ENCODE data around the gene SEMA3A. TPM values are rescaled to one million over a fixed set of nuclear protein-coding genes. Genes with fewer than 3 reads are reported as not detected.
A peak's percentile ranks its signal among the peaks of the same experiment; 100 is the strongest.

SEMA3A gene
- total and polyA plus RNA-seq, 2 of the 4 experiments (the other 2 are of a cell fraction): 31.2 to 213 TPM

GRCh38 chr7:83947260-83947659 lies 247.3 kb downstream of the SEMA3A start:
- no peak overlapping the region for H3K4me2 ChIP-seq (ENCODE audit: low read depth, low read length)
- no peak overlapping the region for H4K5ac ChIP-seq (ENCODE audit: low read depth, low read length)
- H3K27ac ChIP-seq (ENCODE audit: insufficient read depth, low read length): no peak overlapping the region
- H3K9me3 ChIP-seq (ENCODE audit: control insufficient read depth, insufficient read depth, low read length): no peaks in the 10 kb centered on the region
- no peaks in the 10 kb centered on the region for H3K36me3 ChIP-seq (ENCODE audit: control insufficient read depth, insufficient read depth, low read length)
- intact Hi-C loops (cut with micrococcal nuclease): no loop called here
- no peak overlapping the region for H3K23ac ChIP-seq (ENCODE audit: low read depth, low read length)
- BruUV-seq (replicated peaks): no TSS peak
- no peaks in the 10 kb centered on the region for H4K20me1 ChIP-seq (ENCODE audit: insufficient read depth, low read length)
- H3K4me1 ChIP-seq (ENCODE audit: control insufficient read depth, insufficient read depth, low read length): no peaks in the 10 kb centered on the region
- ATAC-seq (ENCODE audit: low read depth) (no peak), DNase-seq (no peak)
- H2AK5ac ChIP-seq (ENCODE audit: low read depth, low read length): no peak overlapping the region
- no peak overlapping the region for H2BK5ac ChIP-seq (ENCODE audit: low read depth, low read length, poor library complexity, severe bottlenecking)
- ChIA-PET POLR2A (ENCODE audit: unreplicated experiment) (no interaction called here), CTCF (interaction anchor here (0.7 to 1.2 kb wide), 3 partner anchors 10 to 1084 kb away, joined by 3 to 6 read pairs (median 4); no protein-coding TSS in a partner anchor)
- H3K56ac ChIP-seq (ENCODE audit: extremely low read depth, insufficient read depth, low read length): no peak overlapping the region
- H2AFZ ChIP-seq (replicated peaks; ENCODE audit: low read length, poor library complexity): no peak overlapping the region
- WGBS, 2 experiments (ENCODE audit: extremely low coverage in 2 of 2, insufficient read length in 1 of 2): no CpG with 5 or more reads among the region's 2 CpGs
- no peak overlapping the region for H4K8ac ChIP-seq (ENCODE audit: low read depth in 2 of 2, low read length in 2 of 2)
- no peak overlapping the region for H3K4ac ChIP-seq (ENCODE audit: low read depth, low read length)
- no peaks in the 10 kb centered on the region for H3K79me1 ChIP-seq (ENCODE audit: low read depth in 1 of 2, low read length in 2 of 2)
- H2BK120ac ChIP-seq (ENCODE audit: low read depth, low read length): no peak overlapping the region
- H3K18ac ChIP-seq (ENCODE audit: low read depth, low read length): no peak overlapping the region
- no peak overlapping the region for H4K91ac ChIP-seq (ENCODE audit: insufficient read depth, low read depth, low read length)
- no peaks in the 10 kb centered on the region for H3K9me1 ChIP-seq (ENCODE audit: insufficient read depth, low read length)
- H2BK15ac ChIP-seq (ENCODE audit: low read depth, low read length): no peak overlapping the region
- in situ Hi-C loops (cut with MboI; ENCODE audit: low sequenced_read_pairs): no loop called here
- H3K9ac ChIP-seq (ENCODE audit: low read depth, low read length): no peak overlapping the region
- no peak overlapping the region for H2AK9ac ChIP-seq (replicated peaks; ENCODE audit: low read depth, low read length, poor library complexity)
- H2BK20ac ChIP-seq (ENCODE audit: low read depth, low read length): no peak overlapping the region
- dilution Hi-C loops (cut with HindIII; ENCODE audit: low sequenced_read_pairs, unreplicated experiment): no loop called here
- no peak overlapping the region for H3K14ac ChIP-seq (replicated peaks; ENCODE audit: low read depth, low read length)
- no peaks in the 10 kb centered on the region for H3K27me3 ChIP-seq (ENCODE audit: control insufficient read depth, insufficient read depth, low read length)
- peak; percentile 12; the same call in 1 of the 2 replicates for TF ChIP-seq CTCF (conservative IDR thresholded peaks at IDR 0.05; ENCODE audit: low read depth, low read length)
- no peak for TF ChIP-seq RCOR1 (IDR thresholded peaks at IDR 0.05; ENCODE audit: insufficient replicate concordance, low read length)
- H3K4me3 ChIP-seq (ENCODE audit: insufficient read depth, low read depth, low read length): no peak overlapping the region
